PC-3 (cell line): Measurements from ENCODE around the gene ADAMTS15.

Experiments
- CTCF ChIP-seq: fragments of 300-600 bp; sonication (generic); conservative IDR thresholded peaks from 2 replicates; pipeline ENCODE4 v1.5.1; 2017; ENCODE audit warnings: antibody characterized with exemption, low read depth, mild to moderate bottlenecking, low read length
- EZH2 ChIP-seq: fragments of 300-600 bp; sonication (generic); IDR thresholded peaks from one replicate; pipeline ENCODE4 v1.6.1; 2017; ENCODE audit warnings: antibody characterized with exemption, mild to moderate bottlenecking, low read length; ENCODE audit not compliant: unreplicated experiment

- no peak for TF ChIP-seq CTCF
- TF ChIP-seq EZH2 = no peak
Measured at GRCh38 chr11:130429983-130430382, 18.5 kb upstream of the ADAMTS15 start.
